GM12801 (cell line): Measurements from ENCODE around the gene APEX1.

Experiments
- CTCF ChIP-seq: IDR thresholded peaks from one replicate; pipeline ENCODE4 v1.5.1; 2011; ENCODE audit warnings: control low read depth; ENCODE audit not compliant: insufficient read length; ENCODE audit errors: extremely low read depth

The APEX1 gene

GRCh38 chr14:20454516-20455354 is at the start of gene APEX1, which contains the start of gene OSGEP:
TSS of gene APEX1 (plus strand) at chr14:20455226. CDS start at chr14:20455646, 420 bp downstream.
TSS of gene OSGEP (minus strand) at chr14:20454812. CDS start at chr14:20454683, 129 bp downstream.
- TF ChIP-seq CTCF = no peak

GRCh38 chr14:20409226-20409625 is 45.8 kb upstream of the APEX1 start:
- no peak for TF ChIP-seq CTCF

DNA sequence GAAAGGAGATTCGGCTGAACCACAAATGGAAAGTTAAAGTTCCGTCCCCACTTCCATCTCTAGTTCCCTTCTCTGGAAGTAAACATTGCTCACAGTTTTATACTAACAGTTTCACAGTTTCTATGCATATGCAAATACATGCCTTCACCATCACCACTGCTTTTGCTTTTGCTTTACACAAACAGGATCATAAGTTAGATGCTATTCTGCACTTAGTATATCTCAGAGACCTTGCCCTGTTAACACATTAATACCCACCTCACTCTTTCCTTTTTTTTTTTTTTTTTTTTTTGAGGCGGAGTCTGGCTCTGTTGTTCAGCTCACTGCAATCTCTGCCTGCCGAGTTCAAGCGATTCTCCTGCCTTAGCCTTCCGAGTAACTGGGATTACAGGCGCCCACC is 42.6 kb upstream of the APEX1 start:
- TF ChIP-seq CTCF = no peak

DNA sequence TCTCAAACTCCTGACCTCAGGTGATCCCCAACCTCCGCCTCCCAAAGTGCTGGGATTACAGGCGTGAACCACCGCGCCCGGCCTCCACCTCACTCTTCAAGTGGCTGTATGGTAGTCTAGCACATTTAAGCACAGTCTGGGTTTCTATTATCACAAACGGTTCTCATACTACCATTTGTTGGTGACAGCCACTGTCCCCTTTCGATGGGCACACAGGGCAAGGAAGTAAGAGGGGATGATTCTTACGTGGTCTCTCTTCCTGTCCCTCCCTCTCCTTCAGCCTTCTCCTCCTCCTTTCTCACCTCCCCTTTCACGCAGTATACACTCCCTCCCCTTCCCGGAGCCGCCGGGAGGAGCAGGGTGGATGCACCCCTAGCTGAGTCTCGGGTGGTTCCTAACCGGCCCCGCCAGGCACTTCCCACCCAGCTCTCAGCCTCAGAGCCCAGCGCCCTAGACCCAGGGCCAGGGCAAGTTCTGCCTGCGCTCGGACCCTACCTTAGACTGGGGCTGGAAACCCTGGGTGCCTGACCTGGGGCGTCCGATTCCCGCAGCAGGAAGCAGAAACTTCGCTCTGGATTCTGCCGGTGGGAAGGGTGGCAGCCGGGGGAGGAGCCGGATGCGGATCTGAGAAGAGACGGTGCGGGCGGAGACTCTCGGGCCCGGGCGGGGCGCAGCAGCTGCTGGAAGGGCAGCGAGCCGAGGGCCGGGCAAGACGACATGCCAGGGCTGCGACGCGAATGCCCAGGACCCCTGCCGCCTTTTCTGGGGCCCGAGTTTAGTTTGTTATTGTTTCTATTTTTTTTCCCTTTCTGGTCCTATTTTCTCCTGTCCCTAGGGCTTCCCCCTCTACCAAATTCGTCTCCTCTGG is 41.9 kb upstream of the APEX1 start, which contains the start of gene TEP1:
TEP1 (minus strand) TSS at position 626 of the 868 bp plus-strand sequence. CDS start 5,062 bp downstream, outside the sequence.
- no peak for TF ChIP-seq CTCF

DNA sequence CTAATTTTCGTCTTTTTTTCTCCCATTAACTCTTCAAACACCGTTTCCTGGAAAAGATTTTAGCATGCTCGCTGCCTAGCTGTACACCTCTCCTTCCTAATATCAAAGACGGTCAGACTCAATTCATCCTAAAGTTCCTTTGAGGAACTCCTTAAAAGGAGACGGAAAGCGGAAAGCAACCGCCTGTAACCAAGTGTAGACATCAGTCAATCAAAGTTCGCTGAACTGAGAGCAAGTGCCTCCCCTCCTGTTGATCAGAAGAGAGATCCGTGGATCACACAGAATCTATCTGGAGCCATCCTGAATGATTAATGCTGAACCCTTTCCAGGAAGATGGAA is 41.3 kb upstream of the APEX1 start:
- TF ChIP-seq CTCF = no peak

GRCh38 chr14:20415782-20416206 is 39.2 kb upstream of the APEX1 start:
- no peak for TF ChIP-seq CTCF

GRCh38 chr14:20416223-20416622 is 38.8 kb upstream of the APEX1 start:
- TF ChIP-seq CTCF = no peak
